ENCODE results near the gene DNAJB4. TPM values are rescaled to one million over a fixed set of nuclear protein-coding genes. Genes with fewer than 3 reads are reported as not detected.

DNAJB4 gene
- total and polyA plus RNA-seq, 2 experiments from 2014 or later, result 12.4 to 12.9 TPM

DNA sequence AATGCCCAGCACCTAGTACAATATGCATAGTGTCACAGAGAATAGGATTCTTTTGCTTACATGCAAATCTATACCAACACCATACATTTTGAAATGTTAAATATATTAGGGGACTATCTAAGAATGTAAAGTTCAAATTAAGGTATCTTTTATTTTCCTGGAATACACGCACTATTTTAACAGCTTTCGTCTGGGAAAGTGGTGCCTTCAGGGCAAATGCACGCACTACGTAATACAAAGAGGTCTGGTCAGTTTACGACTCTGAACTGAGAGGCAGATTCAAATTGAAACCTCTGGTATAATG lies 26.8 kb upstream of the DNAJB4 start (continued):
- TF ChIP-seq, protein P1, sequence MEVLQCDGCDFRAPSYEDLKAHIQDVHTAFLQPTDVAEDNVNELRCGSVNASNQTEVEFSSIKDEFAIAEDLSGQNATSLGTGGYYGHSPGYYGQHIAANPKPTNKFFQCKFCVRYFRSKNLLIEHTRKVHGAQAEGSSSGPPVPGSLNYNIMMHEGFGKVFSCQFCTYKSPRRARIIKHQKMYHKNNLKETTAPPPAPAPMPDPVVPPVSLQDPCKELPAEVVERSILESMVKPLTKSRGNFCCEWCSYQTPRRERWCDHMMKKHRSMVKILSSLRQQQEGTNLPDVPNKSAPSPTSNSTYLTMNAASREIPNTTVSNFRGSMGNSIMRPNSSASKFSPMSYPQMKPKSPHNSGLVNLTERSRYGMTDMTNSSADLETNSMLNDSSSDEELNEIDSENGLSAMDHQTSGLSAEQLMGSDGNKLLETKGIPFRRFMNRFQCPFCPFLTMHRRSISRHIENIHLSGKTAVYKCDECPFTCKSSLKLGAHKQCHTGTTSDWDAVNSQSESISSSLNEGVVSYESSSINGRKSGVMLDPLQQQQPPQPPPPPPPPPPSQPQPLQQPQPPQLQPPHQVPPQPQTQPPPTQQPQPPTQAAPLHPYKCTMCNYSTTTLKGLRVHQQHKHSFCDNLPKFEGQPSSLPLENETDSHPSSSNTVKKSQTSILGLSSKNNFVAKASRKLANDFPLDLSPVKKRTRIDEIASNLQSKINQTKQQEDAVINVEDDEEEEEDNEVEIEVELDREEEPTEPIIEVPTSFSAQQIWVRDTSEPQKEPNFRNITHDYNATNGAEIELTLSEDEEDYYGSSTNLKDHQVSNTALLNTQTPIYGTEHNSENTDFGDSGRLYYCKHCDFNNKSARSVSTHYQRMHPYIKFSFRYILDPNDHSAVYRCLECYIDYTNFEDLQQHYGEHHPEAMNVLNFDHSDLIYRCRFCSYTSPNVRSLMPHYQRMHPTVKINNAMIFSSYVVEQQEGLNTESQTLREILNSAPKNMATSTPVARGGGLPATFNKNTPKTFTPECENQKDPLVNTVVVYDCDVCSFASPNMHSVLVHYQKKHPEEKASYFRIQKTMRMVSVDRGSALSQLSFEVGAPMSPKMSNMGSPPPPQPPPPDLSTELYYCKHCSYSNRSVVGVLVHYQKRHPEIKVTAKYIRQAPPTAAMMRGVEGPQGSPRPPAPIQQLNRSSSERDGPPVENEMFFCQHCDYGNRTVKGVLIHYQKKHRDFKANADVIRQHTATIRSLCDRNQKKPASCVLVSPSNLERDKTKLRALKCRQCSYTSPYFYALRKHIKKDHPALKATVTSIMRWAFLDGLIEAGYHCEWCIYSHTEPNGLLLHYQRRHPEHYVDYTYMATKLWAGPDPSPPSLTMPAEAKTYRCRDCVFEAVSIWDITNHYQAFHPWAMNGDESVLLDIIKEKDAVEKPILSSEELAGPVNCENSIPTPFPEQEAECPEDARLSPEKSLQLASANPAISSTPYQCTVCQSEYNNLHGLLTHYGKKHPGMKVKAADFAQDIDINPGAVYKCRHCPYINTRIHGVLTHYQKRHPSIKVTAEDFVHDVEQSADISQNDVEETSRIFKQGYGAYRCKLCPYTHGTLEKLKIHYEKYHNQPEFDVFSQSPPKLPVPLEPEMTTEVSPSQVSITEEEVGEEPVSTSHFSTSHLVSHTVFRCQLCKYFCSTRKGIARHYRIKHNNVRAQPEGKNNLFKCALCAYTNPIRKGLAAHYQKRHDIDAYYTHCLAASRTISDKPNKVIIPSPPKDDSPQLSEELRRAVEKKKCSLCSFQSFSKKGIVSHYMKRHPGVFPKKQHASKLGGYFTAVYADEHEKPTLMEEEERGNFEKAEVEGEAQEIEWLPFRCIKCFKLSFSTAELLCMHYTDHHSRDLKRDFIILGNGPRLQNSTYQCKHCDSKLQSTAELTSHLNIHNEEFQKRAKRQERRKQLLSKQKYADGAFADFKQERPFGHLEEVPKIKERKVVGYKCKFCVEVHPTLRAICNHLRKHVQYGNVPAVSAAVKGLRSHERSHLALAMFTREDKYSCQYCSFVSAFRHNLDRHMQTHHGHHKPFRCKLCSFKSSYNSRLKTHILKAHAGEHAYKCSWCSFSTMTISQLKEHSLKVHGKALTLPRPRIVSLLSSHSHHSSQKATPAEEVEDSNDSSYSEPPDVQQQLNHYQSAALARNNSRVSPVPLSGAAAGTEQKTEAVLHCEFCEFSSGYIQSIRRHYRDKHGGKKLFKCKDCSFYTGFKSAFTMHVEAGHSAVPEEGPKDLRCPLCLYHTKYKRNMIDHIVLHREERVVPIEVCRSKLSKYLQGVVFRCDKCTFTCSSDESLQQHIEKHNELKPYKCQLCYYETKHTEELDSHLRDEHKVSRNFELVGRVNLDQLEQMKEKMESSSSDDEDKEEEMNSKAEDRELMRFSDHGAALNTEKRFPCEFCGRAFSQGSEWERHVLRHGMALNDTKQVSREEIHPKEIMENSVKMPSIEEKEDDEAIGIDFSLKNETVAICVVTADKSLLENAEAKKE (CRISPR knock-in tag; IDR thresholded peaks at IDR 0.05), result no peak
- TF ChIP-seq NANOG (IDR thresholded peaks at IDR 0.05; ENCODE audit: borderline replicate concordance) (no peak), POLR2AphosphoS5 (IDR thresholded peaks at IDR 0.05; ENCODE audit: low read depth) (no peak), ZNF114 (CRISPR knock-in tag; IDR thresholded peaks at IDR 0.05) (no peak), CREB1 (CRISPR knock-in tag; IDR thresholded peaks at IDR 0.05; ENCODE audit: low read depth) (no peak), JUNB (IDR thresholded peaks at IDR 0.05; ENCODE audit: unreplicated experiment) (no peak), EZH2phosphoT487 (IDR thresholded peaks at IDR 0.05; ENCODE audit: unreplicated experiment) (no peak), EZH2 (IDR thresholded peaks at IDR 0.05; ENCODE audit: low read depth, unreplicated experiment) (no peak), STAT1 (IDR thresholded peaks at IDR 0.05; ENCODE audit: unreplicated experiment) (no peak)
- TF ChIP-seq, protein P2, sequence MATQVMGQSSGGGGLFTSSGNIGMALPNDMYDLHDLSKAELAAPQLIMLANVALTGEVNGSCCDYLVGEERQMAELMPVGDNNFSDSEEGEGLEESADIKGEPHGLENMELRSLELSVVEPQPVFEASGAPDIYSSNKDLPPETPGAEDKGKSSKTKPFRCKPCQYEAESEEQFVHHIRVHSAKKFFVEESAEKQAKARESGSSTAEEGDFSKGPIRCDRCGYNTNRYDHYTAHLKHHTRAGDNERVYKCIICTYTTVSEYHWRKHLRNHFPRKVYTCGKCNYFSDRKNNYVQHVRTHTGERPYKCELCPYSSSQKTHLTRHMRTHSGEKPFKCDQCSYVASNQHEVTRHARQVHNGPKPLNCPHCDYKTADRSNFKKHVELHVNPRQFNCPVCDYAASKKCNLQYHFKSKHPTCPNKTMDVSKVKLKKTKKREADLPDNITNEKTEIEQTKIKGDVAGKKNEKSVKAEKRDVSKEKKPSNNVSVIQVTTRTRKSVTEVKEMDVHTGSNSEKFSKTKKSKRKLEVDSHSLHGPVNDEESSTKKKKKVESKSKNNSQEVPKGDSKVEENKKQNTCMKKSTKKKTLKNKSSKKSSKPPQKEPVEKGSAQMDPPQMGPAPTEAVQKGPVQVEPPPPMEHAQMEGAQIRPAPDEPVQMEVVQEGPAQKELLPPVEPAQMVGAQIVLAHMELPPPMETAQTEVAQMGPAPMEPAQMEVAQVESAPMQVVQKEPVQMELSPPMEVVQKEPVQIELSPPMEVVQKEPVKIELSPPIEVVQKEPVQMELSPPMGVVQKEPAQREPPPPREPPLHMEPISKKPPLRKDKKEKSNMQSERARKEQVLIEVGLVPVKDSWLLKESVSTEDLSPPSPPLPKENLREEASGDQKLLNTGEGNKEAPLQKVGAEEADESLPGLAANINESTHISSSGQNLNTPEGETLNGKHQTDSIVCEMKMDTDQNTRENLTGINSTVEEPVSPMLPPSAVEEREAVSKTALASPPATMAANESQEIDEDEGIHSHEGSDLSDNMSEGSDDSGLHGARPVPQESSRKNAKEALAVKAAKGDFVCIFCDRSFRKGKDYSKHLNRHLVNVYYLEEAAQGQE (IDR thresholded peaks at IDR 0.05; ENCODE audit: unreplicated experiment), result no peak
- TF ChIP-seq, protein P3, sequence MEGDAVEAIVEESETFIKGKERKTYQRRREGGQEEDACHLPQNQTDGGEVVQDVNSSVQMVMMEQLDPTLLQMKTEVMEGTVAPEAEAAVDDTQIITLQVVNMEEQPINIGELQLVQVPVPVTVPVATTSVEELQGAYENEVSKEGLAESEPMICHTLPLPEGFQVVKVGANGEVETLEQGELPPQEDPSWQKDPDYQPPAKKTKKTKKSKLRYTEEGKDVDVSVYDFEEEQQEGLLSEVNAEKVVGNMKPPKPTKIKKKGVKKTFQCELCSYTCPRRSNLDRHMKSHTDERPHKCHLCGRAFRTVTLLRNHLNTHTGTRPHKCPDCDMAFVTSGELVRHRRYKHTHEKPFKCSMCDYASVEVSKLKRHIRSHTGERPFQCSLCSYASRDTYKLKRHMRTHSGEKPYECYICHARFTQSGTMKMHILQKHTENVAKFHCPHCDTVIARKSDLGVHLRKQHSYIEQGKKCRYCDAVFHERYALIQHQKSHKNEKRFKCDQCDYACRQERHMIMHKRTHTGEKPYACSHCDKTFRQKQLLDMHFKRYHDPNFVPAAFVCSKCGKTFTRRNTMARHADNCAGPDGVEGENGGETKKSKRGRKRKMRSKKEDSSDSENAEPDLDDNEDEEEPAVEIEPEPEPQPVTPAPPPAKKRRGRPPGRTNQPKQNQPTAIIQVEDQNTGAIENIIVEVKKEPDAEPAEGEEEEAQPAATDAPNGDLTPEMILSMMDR (conservative IDR thresholded peaks at IDR 0.05; ENCODE audit: low read depth in 2 of 2), result no peak
- TF ChIP-seq, protein P4, sequence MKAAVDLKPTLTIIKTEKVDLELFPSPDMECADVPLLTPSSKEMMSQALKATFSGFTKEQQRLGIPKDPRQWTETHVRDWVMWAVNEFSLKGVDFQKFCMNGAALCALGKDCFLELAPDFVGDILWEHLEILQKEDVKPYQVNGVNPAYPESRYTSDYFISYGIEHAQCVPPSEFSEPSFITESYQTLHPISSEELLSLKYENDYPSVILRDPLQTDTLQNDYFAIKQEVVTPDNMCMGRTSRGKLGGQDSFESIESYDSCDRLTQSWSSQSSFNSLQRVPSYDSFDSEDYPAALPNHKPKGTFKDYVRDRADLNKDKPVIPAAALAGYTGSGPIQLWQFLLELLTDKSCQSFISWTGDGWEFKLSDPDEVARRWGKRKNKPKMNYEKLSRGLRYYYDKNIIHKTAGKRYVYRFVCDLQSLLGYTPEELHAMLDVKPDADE (IDR thresholded peaks at IDR 0.05), result no peak

Data from GM23338 (cell line).